IMR-90 (cell line): Measurements from ENCODE around the gene GRIN1. TPM values are rescaled to one million over a fixed set of nuclear protein-coding genes. Genes with fewer than 3 reads are reported as not detected.

Experiments used
- ATAC-seq: fragments of 200-7000 bp; cut with Tn5 transposase; 2 replicates; pipeline ENCODE4 v1.9.1; 2020; ENCODE audit warnings: low read depth, mild to moderate bottlenecking, moderate library complexity
- BruUV-seq: library from RNA; stranded (reverse); fragments of 400-500 nt; replicated peaks from 2 replicates; lab custom pipeline; 2021; lab: Mats Ljungman, UMichigan
- CTCF ChIA-PET: fragments of 300-600 bp; formaldehyde crosslinking; extraction: SDS; loops from one replicate; lab custom pipeline; 2021; ENCODE audit warnings: antibody characterized with exemption; lab: Yijun Ruan, JAX
- POLR2A ChIA-PET: fragments of 300-600 bp; sonication (Branson Sonifier 250); formaldehyde crosslinking; loops from one replicate; lab custom pipeline; 2022; ENCODE audit warnings: antibody characterized with exemption; ENCODE audit not compliant: unreplicated experiment; lab: Charles Lee
- DNase-seq: peaks from one replicate; pipeline ENCODE4 v3.0.0; 2013
- H2AFZ ChIP-seq: replicated peaks from 2 replicates; pipeline ENCODE3; 2013; ENCODE audit warnings: low read length, mild to moderate bottlenecking; ENCODE audit not compliant: poor library complexity
- H2AK5ac ChIP-seq: 2 replicates; pipeline ENCODE4 v1.6.1; 2013; ENCODE audit warnings: low read depth, low read length, inconsistent platforms
- H2AK9ac ChIP-seq: replicated peaks from 2 replicates; pipeline ENCODE3; 2013; ENCODE audit warnings: mild to moderate bottlenecking, low read depth, low read length, moderate library complexity; ENCODE audit not compliant: poor library complexity
- H2BK120ac ChIP-seq: 2 replicates; pipeline ENCODE4 v1.6.1; 2013; ENCODE audit warnings: low read depth, low read length, inconsistent platforms
- H2BK15ac ChIP-seq: 3 replicates; pipeline ENCODE4 v1.6.1; 2013; ENCODE audit warnings: low read depth, low read length, inconsistent platforms
- H2BK20ac ChIP-seq: 2 replicates; pipeline ENCODE4 v1.6.1; 2013; ENCODE audit warnings: low read depth, mild to moderate bottlenecking, inconsistent platforms, low read length, moderate library complexity
- H2BK5ac ChIP-seq: 2 replicates; pipeline ENCODE4 v1.6.1; 2013; ENCODE audit warnings: mild to moderate bottlenecking, low read depth, low read length, inconsistent platforms; ENCODE audit not compliant: poor library complexity, severe bottlenecking
- H3K14ac ChIP-seq: replicated peaks from 2 replicates; pipeline ENCODE4 v1.6.1; 2013; ENCODE audit warnings: low read depth, low read length, inconsistent platforms
- H3K18ac ChIP-seq: 2 replicates; pipeline ENCODE4 v1.6.1; 2013; ENCODE audit warnings: low read depth, low read length, control low read depth
- H3K23ac ChIP-seq: 2 replicates; pipeline ENCODE4 v1.6.1; 2013; ENCODE audit warnings: low read depth, low read length, inconsistent platforms
- H3K27ac ChIP-seq: 2 replicates; pipeline ENCODE4 v1.5.1; 2013; ENCODE audit warnings: mild to moderate bottlenecking, control low read depth, low read length; ENCODE audit not compliant: insufficient read depth
- H3K27me3 ChIP-seq: 2 replicates; pipeline ENCODE4 v1.6.1; 2013; ENCODE audit warnings: low read length; ENCODE audit not compliant: control insufficient read depth, insufficient read depth
- H3K36me3 ChIP-seq: 2 replicates; pipeline ENCODE4 v1.6.1; 2013; ENCODE audit warnings: low read length, mixed read lengths; ENCODE audit not compliant: control insufficient read depth, insufficient read depth
- H3K4ac ChIP-seq: 2 replicates; pipeline ENCODE4 v1.6.1; 2013; ENCODE audit warnings: low read depth, low read length, inconsistent platforms
- H3K4me1 ChIP-seq: 2 replicates; pipeline ENCODE4 v1.6.1; 2013; ENCODE audit warnings: low read length, mixed read lengths; ENCODE audit not compliant: control insufficient read depth, insufficient read depth
- H3K4me2 ChIP-seq: 2 replicates; pipeline ENCODE4 v1.6.1; 2013; ENCODE audit warnings: low read depth, mild to moderate bottlenecking, control low read depth, low read length, moderate library complexity
- H3K4me3 ChIP-seq: 2 replicates; pipeline ENCODE4 v1.5.1; 2013; ENCODE audit warnings: low read depth, mild to moderate bottlenecking, control low read depth, low read length, moderate library complexity; ENCODE audit not compliant: insufficient read depth
- H3K56ac ChIP-seq: 2 replicates; pipeline ENCODE4 v1.6.1; 2013; ENCODE audit warnings: low read length, inconsistent platforms; ENCODE audit not compliant: insufficient read depth; ENCODE audit errors: extremely low read depth
- H3K79me1 ChIP-seq, 2 experiments: 2 replicates each; pipeline ENCODE4 v1.6.1; 2013; ENCODE audit warnings: low read length in 2 of 2, inconsistent platforms in 1 of 2, low read depth in 1 of 2
- H3K9ac ChIP-seq: 2 replicates; pipeline ENCODE4 v1.6.1; 2013; ENCODE audit warnings: low read depth, low read length, control low read depth
- H3K9me1 ChIP-seq: 2 replicates; pipeline ENCODE4 v1.6.1; 2013; ENCODE audit warnings: low read length, inconsistent platforms; ENCODE audit not compliant: insufficient read depth
- H3K9me3 ChIP-seq: 2 replicates; pipeline ENCODE4 v1.6.1; 2013; ENCODE audit warnings: low read length; ENCODE audit not compliant: control insufficient read depth, insufficient read depth
- H4K20me1 ChIP-seq: 2 replicates; pipeline ENCODE4 v1.6.1; 2013; ENCODE audit warnings: low read length, inconsistent platforms; ENCODE audit not compliant: insufficient read depth
- H4K5ac ChIP-seq: 2 replicates; pipeline ENCODE4 v1.6.1; 2013; ENCODE audit warnings: mild to moderate bottlenecking, low read depth, low read length, control low read depth
- H4K8ac ChIP-seq, 2 experiments: 2 replicates each; pipeline ENCODE4 v1.6.1; 2013; ENCODE audit warnings: low read depth in 2 of 2, low read length in 2 of 2, control low read depth in 1 of 2, inconsistent platforms in 1 of 2
- H4K91ac ChIP-seq: 2 replicates; pipeline ENCODE4 v1.6.1; 2013; ENCODE audit warnings: low read depth, low read length, inconsistent platforms; ENCODE audit not compliant: insufficient read depth
- BHLHE40 ChIP-seq: fragments of 150-350 bp; IDR thresholded peaks from 2 replicates; pipeline ENCODE4 v1.6.1; 2016; ENCODE audit warnings: mild to moderate bottlenecking, low read depth, low read length
- CEBPB ChIP-seq: IDR thresholded peaks from 2 replicates; pipeline ENCODE4 v1.6.1; 2012; ENCODE audit warnings: low read depth, low read length, improper control_type of control experiment
- CHD1 ChIP-seq: IDR thresholded peaks from 2 replicates; pipeline ENCODE4 v1.6.1; 2012; ENCODE audit warnings: low read depth, low read length, improper control_type of control experiment
- ELK1 ChIP-seq: fragments of 150-350 bp; IDR thresholded peaks from 2 replicates; pipeline ENCODE4 v1.6.1; 2016; ENCODE audit warnings: low read depth, mild to moderate bottlenecking, low read length, moderate library complexity, borderline replicate concordance
- MAFK ChIP-seq: IDR thresholded peaks from 2 replicates; pipeline ENCODE4 v1.6.1; 2012; ENCODE audit warnings: low read depth, low read length, improper control_type of control experiment
- MXI1 ChIP-seq: IDR thresholded peaks from 2 replicates; pipeline ENCODE4 v1.6.1; 2012; ENCODE audit warnings: low read depth, mild to moderate bottlenecking, low read length, moderate library complexity, borderline replicate concordance
- NFE2L2 ChIP-seq: fragments of 150-350 bp; IDR thresholded peaks from 2 replicates; pipeline ENCODE4 v1.6.1; 2016; ENCODE audit warnings: low read depth, mild to moderate bottlenecking, low read length
- POLR2A ChIP-seq: IDR thresholded peaks from 2 replicates; pipeline ENCODE4 v1.6.1; 2012; ENCODE audit warnings: mild to moderate bottlenecking, low read depth, low read length
- RAD21 ChIP-seq: IDR thresholded peaks from 2 replicates; pipeline ENCODE4 v1.6.1; 2012; ENCODE audit warnings: low read length, improper control_type of control experiment
- RCOR1 ChIP-seq: IDR thresholded peaks from 2 replicates; pipeline ENCODE4 v1.6.1; 2012; ENCODE audit warnings: mild to moderate bottlenecking, low read length, improper control_type of control experiment; ENCODE audit not compliant: insufficient replicate concordance
- RFX5 ChIP-seq: IDR thresholded peaks from 2 replicates; pipeline ENCODE4 v1.8.0; 2012; ENCODE audit warnings: low read depth, mild to moderate bottlenecking, low read length, moderate library complexity
- SMC3 ChIP-seq: fragments of 150-350 bp; IDR thresholded peaks from 2 replicates; pipeline ENCODE4 v1.6.1; 2016; ENCODE audit warnings: low read depth, mild to moderate bottlenecking, antibody characterized with exemption, low read length, moderate library complexity
- USF2 ChIP-seq: fragments of 150-350 bp; IDR thresholded peaks from 2 replicates; pipeline ENCODE4 v1.6.1; 2017; ENCODE audit warnings: mild to moderate bottlenecking, antibody characterized with exemption, low read length, low read depth
- WGBS, 2 experiments: methylation state at CpG; one replicate each; pipeline versions ENCODE4 v1.1.5 to v1.1.7; 2013; ENCODE audit warnings: missing lambda C conversion rate in 2 of 2; ENCODE audit not compliant: insufficient read length in 1 of 2; ENCODE audit errors: extremely low coverage in 2 of 2; 5-methylcytosine and 5-hydroxymethylcytosine counted together
- dilution Hi-C: fragments of 300-500 bp; cut with HindIII; formaldehyde crosslinking; loops from one replicate; pipeline ENCODE4 v1.14.3; 2018; ENCODE audit warnings: low sequenced_read_pairs; ENCODE audit not compliant: unreplicated experiment
- in situ Hi-C: fragments of 300-500 bp; cut with MboI; formaldehyde crosslinking; loops from 3 replicates; pipeline ENCODE4 v1.14.3; 2019; ENCODE audit warnings: low sequenced_read_pairs, inconsistent platforms, mixed read lengths
- intact Hi-C: fragments of 100-400 bp; cut with micrococcal nuclease; formaldehyde crosslinking; loops from 2 replicates; pipeline ENCODE4 v1.10.0; 2022
- polyA plus RNA-seq, 3 experiments: library from polyadenylated mRNA; depleted of rRNA; stranded (reverse); fragments of >200 nt; gene quantifications; 2 replicates each; pipeline ENCODE4 v1.2.3, GENCODE V29; 2012; ENCODE audit warnings: low replicate concordance in 1 of 3
- total RNA-seq: library from RNA; depleted of rRNA; stranded (reverse); fragments of >200 nt; gene quantifications from 2 replicates; pipeline ENCODE4 v1.2.3, GENCODE V29; 2012
- TF ChIP-seq, protein P1 (sequence below): conservative IDR thresholded peaks from 2 replicates; pipeline ENCODE4 v1.5.1; 2012; ENCODE audit warnings: mild to moderate bottlenecking, low read depth, low read length, improper control_type of control experiment

Gene GRIN1
- total and polyA plus RNA-seq, 2 of the 4 experiments (the other 2 are of a cell fraction) = 0.09 TPM; not detected in 1

DNA sequence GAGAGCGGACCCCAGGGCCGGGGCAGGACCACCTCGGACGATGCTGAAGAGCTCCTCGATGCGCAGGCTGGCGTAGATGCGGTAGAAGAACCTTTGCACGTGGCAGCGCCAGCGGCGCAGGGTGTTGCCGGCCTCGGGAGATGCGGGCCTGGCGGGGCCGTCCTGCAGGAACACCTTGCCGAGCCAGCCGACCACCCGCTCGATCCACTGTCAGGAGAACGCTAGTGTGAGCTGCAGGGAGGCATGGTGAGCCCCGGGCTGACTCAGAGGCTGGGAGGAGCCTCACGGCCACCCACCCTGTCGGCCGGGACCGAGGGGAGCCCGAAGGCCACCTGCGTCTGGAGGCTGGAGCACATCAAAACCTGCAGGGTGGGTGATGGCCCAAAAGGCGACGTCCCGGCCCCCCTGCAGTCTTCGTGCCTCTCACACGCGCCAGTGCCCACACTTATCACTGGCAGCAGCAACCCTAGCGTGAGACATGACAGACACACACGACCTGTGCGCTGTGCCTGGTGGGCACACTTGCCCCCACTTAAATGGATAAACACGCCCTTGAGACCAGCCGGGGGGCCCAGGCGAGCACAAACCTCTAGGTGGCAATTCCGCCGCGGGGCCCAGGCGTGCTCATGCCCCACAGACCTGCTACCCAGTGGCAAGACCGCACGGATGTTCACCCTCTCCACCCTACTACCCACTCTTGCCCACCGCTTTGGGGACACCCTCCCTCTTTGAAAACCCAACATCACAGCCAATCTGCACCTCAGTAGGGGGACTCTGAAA lies 46.1 kb downstream of the GRIN1 start:
- BruUV-seq = no TSS peak
- in situ Hi-C loops (no loop called here), dilution Hi-C loops (no loop called here), intact Hi-C loops (no loop called here)
- Histone ChIP-seq H2AFZ (no peak overlapping the region), H3K9me1 (no peaks in the 10 kb centered on the region), H4K8ac (no peak overlapping the region), H3K4ac (no peak overlapping the region), H3K9me3 (no peaks in the 10 kb centered on the region), H4K91ac (no peak overlapping the region), H3K79me1 (peaks cover 0 to 39% of the 10 kb centered on the region in 2 experiments), H3K4me1 (peaks cover 15% of the 10 kb centered on the region), H3K4me3 (no peak overlapping the region), H2AK9ac (no peak overlapping the region), H3K27me3 (no peaks in the 10 kb centered on the region), H4K20me1 (peaks cover 16% of the 10 kb centered on the region; the same call in 1 of the 2 replicates), H2AK5ac (no peak overlapping the region), H2BK20ac (no peak overlapping the region), H3K56ac (no peak overlapping the region), H3K23ac (no peak overlapping the region), H3K36me3 (peaks cover 59% of the 10 kb centered on the region), H3K18ac (no peak overlapping the region), H2BK5ac (no peak overlapping the region), H2BK120ac (no peak overlapping the region), H4K5ac (no peak overlapping the region), H3K9ac (no peak overlapping the region), H3K14ac (no peak overlapping the region), H3K4me2 (no peak overlapping the region), H3K27ac (no peak overlapping the region), H2BK15ac (no peak overlapping the region)
- no peak for DNase-seq
- no peak for ATAC-seq
- TF ChIP-seq CEBPB (no peak), SMC3 (no peak), BHLHE40 (no peak), ELK1 (no peak), RCOR1 (no peak), CHD1 (no peak), MXI1 (no peak), NFE2L2 (no peak), MAFK (no peak), RAD21 (no peak), POLR2A (no peak), USF2 (no peak), RFX5 (no peak)
- TF ChIP-seq, protein P1, sequence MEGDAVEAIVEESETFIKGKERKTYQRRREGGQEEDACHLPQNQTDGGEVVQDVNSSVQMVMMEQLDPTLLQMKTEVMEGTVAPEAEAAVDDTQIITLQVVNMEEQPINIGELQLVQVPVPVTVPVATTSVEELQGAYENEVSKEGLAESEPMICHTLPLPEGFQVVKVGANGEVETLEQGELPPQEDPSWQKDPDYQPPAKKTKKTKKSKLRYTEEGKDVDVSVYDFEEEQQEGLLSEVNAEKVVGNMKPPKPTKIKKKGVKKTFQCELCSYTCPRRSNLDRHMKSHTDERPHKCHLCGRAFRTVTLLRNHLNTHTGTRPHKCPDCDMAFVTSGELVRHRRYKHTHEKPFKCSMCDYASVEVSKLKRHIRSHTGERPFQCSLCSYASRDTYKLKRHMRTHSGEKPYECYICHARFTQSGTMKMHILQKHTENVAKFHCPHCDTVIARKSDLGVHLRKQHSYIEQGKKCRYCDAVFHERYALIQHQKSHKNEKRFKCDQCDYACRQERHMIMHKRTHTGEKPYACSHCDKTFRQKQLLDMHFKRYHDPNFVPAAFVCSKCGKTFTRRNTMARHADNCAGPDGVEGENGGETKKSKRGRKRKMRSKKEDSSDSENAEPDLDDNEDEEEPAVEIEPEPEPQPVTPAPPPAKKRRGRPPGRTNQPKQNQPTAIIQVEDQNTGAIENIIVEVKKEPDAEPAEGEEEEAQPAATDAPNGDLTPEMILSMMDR = no peak
- CTCF ChIA-PET = no interaction called here
- WGBS, 2 experiments = 95% methylated on average over 29 of the region's 48 CpGs; no CpG with 5 or more reads in 1 of the 2 experiments
- POLR2A ChIA-PET = no interaction called here
